ENCODE results near the gene C11orf68. TPM values are rescaled to one million over a fixed set of nuclear protein-coding genes. Genes with fewer than 3 reads are reported as not detected.

C11orf68 gene
- total and polyA plus RNA-seq, 9 of the 15 experiments (the other 6 are each of a cell fraction or from before 2014, with no cell fraction given): 3.6 to 35.9 (median 12.8) TPM

GRCh38 chr11:65915821-65916251, 3.0 kb downstream of the C11orf68 start (continued):
- TF ChIP-seq TOE1 (IDR thresholded peaks at IDR 0.05; ENCODE audit: borderline replicate concordance) (no peak), TOE1 (CRISPR knock-in tag; IDR thresholded peaks at IDR 0.05; ENCODE audit: borderline replicate concordance, low read depth) (no peak), MAZ (CRISPR knock-in tag; conservative IDR thresholded peaks at IDR 0.05 in 1 of 2, IDR thresholded peaks at IDR 0.05 in 1 of 2) (no peak), CTCFL (IDR thresholded peaks at IDR 0.05; ENCODE audit: borderline replicate concordance, insufficient read depth, low read depth, low read length, poor library complexity, severe bottlenecking) (no peak), BACH1 (tag; IDR thresholded peaks at IDR 0.05) (no peak), MYNN (IDR thresholded peaks at IDR 0.05) (peak; percentile 48; the same call in 1 of the 2 replicates), MYNN (CRISPR knock-in tag; IDR thresholded peaks at IDR 0.05) (no peak), ZNF232 (CRISPR knock-in tag; IDR thresholded peaks at IDR 0.05) (no peak), ARNT (IDR thresholded peaks at IDR 0.05) (no peak), EZH2 (IDR thresholded peaks at IDR 0.05; ENCODE audit: borderline replicate concordance, low read depth, low read length) (no peak), ZNF24 (IDR thresholded peaks at IDR 0.05) (no peak), ZNF398 (CRISPR knock-in tag; IDR thresholded peaks at IDR 0.05) (no peak)
